Progenitor cell of endocrine pancreas (in vitro differentiated cells): ENCODE measurements around the gene RGS10. TPM values are rescaled to one million over a fixed set of nuclear protein-coding genes. Genes with fewer than 3 reads are reported as not detected.

Experiments
- DNase-seq: peaks from one replicate; pipeline ENCODE4 v3.0.0; 2021; ENCODE audit warnings: low spot score; ENCODE audit not compliant: unreplicated experiment
- H3K27ac Mint-ChIP-seq: 2 replicates; pipeline ENCODE4 v1.8.0; 2021; ENCODE audit warnings: mild to moderate bottlenecking, moderate library complexity, mixed read lengths
- H3K27me3 Mint-ChIP-seq: 2 replicates; pipeline ENCODE4 v1.8.0; 2021; ENCODE audit warnings: mixed read lengths
- H3K36me3 Mint-ChIP-seq: 2 replicates; pipeline ENCODE4 v1.8.0; 2022; ENCODE audit warnings: mixed read lengths; ENCODE audit not compliant: insufficient read depth
- H3K4me1 Mint-ChIP-seq: 2 replicates; pipeline ENCODE4 v1.8.0; 2021; ENCODE audit warnings: low read depth, mixed read lengths
- H3K4me3 Mint-ChIP-seq: 2 replicates; pipeline ENCODE4 v1.8.0; 2021; ENCODE audit warnings: low read depth, mild to moderate bottlenecking, moderate library complexity, mixed read lengths
- H3K9me3 Mint-ChIP-seq: 2 replicates; pipeline ENCODE4 v1.8.0; 2021; ENCODE audit warnings: low read depth, mixed read lengths
- total RNA-seq: library from RNA; stranded (reverse); gene quantifications from 2 replicates; pipeline ENCODE4 v1.2.1, GENCODE V29; 2021
- TF ChIP-seq, protein P1 (sequence below): fragments of 200-600 bp; sonication (generic); IDR thresholded peaks from one replicate; pipeline ENCODE4 v1.5.0; 2021; ENCODE audit warnings: antibody characterized with exemption, mild to moderate bottlenecking; ENCODE audit not compliant: unreplicated experiment

Gene RGS10
- total RNA-seq, 1 donor from 2014 or later = 0.96 TPM

DNA sequence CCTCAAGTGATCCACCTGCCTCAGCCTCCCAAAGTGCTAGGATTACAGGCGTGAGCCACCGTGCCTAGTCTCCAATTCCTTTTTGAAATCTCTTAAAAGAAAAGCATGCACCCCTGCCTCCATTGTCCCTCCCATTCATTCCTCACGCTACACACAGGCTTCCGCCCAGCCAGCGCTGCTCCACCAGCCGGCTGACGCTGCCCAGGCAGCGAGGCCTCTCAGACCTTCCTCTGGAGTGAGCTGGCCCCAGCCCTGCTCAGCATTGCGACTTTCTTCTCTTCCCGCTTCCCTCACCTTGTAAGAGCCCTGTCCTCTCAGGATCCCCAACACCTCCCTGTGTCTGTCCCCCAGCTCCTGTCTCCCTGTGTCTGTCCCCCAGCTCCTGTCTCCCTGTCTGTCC is 23.6 kb downstream of the RGS10 start:
- TF ChIP-seq, protein P1, sequence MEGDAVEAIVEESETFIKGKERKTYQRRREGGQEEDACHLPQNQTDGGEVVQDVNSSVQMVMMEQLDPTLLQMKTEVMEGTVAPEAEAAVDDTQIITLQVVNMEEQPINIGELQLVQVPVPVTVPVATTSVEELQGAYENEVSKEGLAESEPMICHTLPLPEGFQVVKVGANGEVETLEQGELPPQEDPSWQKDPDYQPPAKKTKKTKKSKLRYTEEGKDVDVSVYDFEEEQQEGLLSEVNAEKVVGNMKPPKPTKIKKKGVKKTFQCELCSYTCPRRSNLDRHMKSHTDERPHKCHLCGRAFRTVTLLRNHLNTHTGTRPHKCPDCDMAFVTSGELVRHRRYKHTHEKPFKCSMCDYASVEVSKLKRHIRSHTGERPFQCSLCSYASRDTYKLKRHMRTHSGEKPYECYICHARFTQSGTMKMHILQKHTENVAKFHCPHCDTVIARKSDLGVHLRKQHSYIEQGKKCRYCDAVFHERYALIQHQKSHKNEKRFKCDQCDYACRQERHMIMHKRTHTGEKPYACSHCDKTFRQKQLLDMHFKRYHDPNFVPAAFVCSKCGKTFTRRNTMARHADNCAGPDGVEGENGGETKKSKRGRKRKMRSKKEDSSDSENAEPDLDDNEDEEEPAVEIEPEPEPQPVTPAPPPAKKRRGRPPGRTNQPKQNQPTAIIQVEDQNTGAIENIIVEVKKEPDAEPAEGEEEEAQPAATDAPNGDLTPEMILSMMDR = no peak
- peaks cover 8% of the 10 kb centered on the region for H3K27me3 Mint-ChIP-seq
- no peaks in the 10 kb centered on the region for H3K4me1 Mint-ChIP-seq
- H3K9me3 Mint-ChIP-seq = no peaks in the 10 kb centered on the region
- no peak overlapping the region for H3K4me3 Mint-ChIP-seq
- DNase-seq = no peak
- no peaks in the 10 kb centered on the region for H3K36me3 Mint-ChIP-seq
- H3K27ac Mint-ChIP-seq = peak overlapping the region; percentile 62

DNA sequence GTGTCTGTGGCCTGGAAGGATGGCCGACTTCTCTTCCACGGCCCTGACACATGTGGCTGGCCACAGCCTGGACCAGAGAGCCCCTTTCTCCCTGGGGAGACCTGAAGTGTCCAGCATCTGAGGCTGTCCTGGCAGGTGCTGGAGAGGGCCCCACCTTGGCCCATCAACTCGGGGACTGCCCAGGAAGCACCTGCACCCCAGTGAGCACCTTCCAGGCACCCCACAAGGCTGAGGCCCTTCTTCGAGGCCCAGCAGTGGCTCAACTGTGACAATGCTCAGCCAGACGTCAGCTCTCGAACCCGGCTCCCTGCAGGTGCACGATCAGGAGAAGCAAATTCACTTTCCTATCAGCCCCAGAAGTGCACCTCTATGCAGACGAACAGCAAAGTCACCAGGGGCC is 24.3 kb downstream of the RGS10 start:
- TF ChIP-seq, protein P1 = no peak
- H3K36me3 Mint-ChIP-seq = no peaks in the 10 kb centered on the region
- no peaks in the 10 kb centered on the region for H3K4me1 Mint-ChIP-seq
- no peak overlapping the region for H3K27ac Mint-ChIP-seq
- H3K4me3 Mint-ChIP-seq = no peak overlapping the region
- H3K27me3 Mint-ChIP-seq = peaks cover 8% of the 10 kb centered on the region
- DNase-seq = no peak
- H3K9me3 Mint-ChIP-seq = no peaks in the 10 kb centered on the region

DNA sequence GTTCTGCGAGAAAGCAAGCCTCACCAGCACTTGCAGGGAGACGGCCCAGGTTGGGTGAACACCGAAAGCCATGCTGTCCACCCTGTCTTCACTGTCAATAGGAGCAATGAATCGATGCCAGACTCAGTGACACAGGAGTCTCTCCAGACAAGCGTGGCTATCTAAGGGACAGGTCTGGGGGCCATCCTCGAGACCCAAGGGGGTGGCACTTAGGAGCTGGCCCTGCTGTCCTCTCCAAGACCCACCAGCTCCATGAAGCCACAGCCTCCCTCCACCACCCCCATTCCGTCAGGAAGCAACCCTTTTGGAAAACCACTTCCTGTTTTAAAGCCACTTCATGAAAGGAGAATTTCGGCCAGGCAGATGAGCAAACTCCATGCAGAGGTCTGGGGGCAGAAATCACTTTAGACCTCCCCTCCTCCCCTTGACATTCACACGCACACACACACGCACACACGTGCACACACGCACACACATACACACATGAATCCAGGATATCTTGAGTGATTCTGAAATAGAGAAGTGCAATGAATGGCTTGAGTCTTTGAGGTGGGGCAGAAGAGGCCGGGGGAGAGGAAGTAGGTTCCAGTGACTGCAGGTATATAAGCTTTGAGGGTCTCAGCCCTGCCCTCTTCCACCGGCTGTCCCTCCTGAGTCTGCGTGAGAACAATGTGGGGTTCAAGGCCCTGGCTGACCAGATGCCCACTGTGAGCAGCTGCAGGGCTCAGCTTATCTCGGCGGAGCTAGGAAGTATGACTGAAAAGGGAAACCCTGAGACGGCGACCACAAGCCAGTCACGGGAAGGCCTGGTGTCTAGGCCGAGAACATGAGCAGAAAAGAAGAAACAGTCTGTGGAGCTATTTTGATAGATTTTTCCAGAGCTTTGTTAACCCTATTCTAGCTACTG is 25.0 kb downstream of the RGS10 start:
- peaks cover 8% of the 10 kb centered on the region for H3K27me3 Mint-ChIP-seq
- H3K4me1 Mint-ChIP-seq = no peaks in the 10 kb centered on the region
- H3K27ac Mint-ChIP-seq = no peak overlapping the region
- TF ChIP-seq, protein P1 = no peak
- no peaks in the 10 kb centered on the region for H3K9me3 Mint-ChIP-seq
- DNase-seq = no peak
- H3K4me3 Mint-ChIP-seq = no peak overlapping the region
- H3K36me3 Mint-ChIP-seq = no peaks in the 10 kb centered on the region

DNA sequence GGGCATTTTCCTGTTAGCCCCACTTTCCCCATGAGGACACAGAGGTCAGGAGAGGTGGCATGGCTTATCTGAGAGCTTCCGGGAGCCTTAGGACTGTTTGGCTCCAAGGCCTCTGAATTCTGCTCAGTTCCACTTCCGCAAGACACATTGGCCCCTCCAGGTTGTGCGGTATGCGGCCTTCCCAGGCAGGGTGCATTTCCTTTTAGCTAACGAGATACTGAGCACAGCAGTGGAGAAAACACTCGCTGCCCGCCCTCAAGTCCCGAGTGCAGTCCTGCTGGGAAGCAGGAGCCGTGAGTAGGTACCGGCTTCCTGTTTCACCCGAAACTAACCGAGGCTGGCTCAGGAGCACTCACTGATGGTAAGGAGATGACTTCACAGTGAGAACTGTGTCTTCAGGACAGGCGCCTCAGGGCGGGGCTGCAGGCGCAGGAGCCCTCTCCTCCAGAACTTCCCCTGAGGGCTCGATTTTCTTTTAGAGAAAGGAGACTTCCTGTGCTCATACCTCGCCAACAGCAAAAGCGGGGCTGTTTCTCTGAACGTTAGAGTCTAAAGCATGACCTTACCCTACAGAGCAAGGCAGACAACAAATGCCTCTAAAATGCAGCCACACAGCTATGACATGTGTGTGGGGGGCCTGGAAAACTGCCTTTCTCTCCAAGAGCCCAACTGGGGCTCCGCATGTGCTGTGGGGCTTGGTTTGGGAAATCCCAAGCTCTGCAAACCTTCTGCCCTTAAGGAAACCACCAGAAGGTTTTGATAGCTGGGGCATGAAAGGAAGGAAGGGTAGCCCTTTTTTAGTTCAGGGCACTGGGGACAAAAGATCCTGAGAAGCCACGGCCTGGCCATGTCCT is 25.9 kb downstream of the RGS10 start:
- H3K4me3 Mint-ChIP-seq = no peak overlapping the region
- DNase-seq = no peak
- no peaks in the 10 kb centered on the region for H3K9me3 Mint-ChIP-seq
- H3K36me3 Mint-ChIP-seq = no peaks in the 10 kb centered on the region
- H3K27me3 Mint-ChIP-seq = peaks cover 13% of the 10 kb centered on the region
- TF ChIP-seq, protein P1 = no peak
- H3K4me1 Mint-ChIP-seq = no peaks in the 10 kb centered on the region
- H3K27ac Mint-ChIP-seq = no peak overlapping the region

DNA sequence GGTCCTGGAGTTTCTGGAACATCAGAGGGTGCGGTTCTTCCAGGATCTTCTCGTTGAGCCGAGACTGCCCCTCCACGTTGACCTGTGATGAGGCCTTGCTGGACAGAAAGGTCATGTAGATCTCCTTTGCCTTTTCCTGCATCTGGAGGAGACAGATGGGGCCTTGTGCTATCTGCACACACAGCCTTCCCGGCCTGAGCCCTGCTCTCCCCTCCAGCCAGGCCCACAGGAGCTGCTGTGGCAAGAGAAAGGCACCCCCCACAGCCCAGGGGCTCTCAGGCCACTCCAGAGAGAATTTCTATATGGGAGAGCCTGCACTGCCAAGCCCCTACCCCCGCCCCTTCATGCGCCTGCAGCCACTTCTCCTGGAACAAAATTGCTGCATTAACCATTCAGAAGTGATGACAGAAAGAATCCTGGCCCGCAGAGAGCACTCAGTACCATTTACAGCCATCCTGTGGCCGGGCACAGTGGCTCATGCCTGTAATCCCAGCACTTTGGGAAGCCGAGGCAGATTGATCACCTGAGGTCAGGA is 26.9 kb downstream of the RGS10 start:
- Mint-ChIP-seq H3K9me3 (no peaks in the 10 kb centered on the region), H3K27ac (no peak overlapping the region)
- TF ChIP-seq, protein P1 = no peak

More for the DNA sequence above, 26.9 kb downstream of the RGS10 start:
- DNase-seq = no peak
- Mint-ChIP-seq H3K4me3 (no peak overlapping the region), H3K36me3 (no peaks in the 10 kb centered on the region), H3K4me1 (no peaks in the 10 kb centered on the region), H3K27me3 (peaks cover 14% of the 10 kb centered on the region)
